GM18861 (cell line): ENCODE data around the gene ATP6V0D1.
"Not testable (repeated sequence)": the region's sequence is repeated elsewhere in the genome, so short reads cannot be mapped to it uniquely, and the experiment has no call there.

Source experiments
- ATAC-seq: cut with Tn5 transposase; IDR thresholded peaks from one replicate; pipeline ENCODE4 v1.9.1; 2021; ENCODE audit not compliant: unreplicated experiment

Gene ATP6V0D1

DNA sequence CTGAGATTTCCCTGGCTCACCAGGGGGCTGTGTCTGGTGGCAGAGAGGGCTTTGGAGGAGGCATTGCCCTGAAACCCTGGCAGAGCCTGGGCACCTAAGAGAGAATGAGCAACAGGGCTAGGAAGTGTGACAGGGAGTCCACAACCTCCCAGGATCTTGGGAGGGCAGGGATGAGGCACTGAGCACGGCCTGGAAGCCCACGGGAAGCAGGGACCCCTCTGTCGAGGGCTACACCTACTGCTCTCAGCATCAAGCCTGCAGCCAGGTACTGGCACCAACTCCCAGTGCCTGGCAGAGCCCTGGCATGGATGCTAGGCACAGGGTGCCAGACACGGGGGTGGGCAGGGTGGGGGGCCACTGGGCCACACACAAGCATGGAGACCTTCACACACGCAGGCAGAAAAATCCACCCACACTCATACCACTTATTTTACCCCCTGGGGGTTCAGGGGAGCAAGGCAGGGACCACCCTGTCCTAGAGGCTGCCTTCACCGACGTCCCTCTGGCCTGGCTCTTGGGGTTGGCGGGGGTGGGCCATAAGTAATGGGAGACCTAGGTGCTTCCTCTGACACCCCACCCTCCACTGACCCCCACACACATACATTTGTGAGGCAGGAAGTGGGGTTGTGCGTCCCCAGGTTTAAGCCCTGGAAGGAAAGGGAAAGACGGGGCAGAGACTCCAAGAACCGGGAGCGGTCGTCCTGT is 51.0 kb downstream of the ATP6V0D1 start:
- no peak for ATAC-seq

- ATAC-seq = no peak
These were observed 51.7 kb downstream of the ATP6V0D1 start for GRCh38 chr16:67429053-67429798.

DNA sequence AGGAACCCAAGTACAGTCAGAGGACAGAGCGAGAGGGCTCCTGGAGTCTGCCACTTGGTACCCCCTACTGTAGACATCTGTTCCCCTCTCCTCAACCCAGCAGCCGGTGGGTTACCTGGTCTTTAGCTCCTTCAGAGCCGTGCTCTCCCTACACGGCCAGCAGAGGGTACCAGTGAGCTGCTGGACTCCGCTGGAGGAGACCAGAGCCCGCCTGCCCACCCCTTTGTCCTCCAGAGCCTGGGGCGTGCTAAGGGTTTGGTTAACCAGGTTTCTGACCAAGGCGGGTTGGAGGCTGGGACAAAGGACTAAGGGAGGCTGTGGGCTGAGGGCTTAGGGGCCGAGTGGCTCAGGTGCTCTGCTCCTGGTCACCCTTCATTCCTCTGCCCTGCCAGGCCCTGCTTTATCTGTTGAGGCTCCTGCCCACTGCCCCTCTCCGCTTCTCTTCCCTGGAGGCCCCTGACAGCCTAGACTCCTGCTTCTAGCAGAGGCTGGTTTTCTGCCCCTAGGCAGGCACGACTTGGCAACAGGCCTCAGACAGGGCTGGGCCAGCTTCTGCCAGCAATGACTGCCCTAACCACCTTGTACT is 52.7 kb downstream of the ATP6V0D1 start:
- ATAC-seq = no peak

GRCh38 chr16:67426950-67427349 is 54.0 kb downstream of the ATP6V0D1 start:
- ATAC-seq = no peak

GRCh38 chr16:67426022-67426421 is 54.9 kb downstream of the ATP6V0D1 start:
- ATAC-seq = no peak

DNA sequence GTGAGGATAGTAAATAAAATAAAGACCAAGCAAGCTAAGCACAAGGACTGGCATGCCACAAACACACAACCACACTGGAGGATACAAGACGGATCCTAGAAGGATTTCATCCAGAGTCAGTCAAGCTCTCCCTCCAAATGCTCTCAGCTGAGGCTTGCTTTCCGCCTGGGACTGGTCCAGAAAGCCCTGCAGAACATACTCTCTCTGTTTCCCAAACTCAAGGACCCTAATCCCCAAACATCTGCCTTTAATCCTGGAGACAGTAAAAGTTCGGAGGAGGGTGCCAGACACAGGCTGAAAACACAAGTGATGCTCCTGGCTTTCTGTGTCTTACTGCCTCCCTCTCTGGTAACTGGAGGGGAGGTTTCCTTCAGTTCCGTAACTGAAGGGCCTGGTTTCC is 55.4 kb downstream of the ATP6V0D1 start:
- no peak for ATAC-seq

DNA sequence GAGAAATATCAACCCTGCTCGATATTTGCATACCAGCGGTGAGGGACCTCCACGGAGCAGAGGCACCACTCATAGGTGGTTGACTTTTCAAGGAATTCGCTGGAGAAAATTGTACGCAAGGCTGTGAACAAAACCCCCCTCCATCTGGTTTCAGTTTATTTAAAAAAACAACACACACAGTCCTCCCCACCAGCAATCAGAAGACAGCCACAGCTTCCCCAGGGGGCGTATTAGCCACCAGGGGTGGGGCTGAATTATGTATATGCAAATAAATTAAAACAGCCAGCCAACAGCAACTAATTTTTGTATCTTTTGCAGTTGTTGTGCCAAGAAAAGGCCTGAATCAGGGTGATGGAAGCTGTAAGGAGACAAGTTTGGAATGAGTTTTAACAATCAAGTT is 55.9 kb downstream of the ATP6V0D1 start:
- no peak for ATAC-seq

GRCh38 chr16:67424261-67424615 is 56.7 kb downstream of the ATP6V0D1 start:
- no peak for ATAC-seq

GRCh38 chr16:67423611-67424260 is 57.2 kb downstream of the ATP6V0D1 start:
- no peak for ATAC-seq

DNA sequence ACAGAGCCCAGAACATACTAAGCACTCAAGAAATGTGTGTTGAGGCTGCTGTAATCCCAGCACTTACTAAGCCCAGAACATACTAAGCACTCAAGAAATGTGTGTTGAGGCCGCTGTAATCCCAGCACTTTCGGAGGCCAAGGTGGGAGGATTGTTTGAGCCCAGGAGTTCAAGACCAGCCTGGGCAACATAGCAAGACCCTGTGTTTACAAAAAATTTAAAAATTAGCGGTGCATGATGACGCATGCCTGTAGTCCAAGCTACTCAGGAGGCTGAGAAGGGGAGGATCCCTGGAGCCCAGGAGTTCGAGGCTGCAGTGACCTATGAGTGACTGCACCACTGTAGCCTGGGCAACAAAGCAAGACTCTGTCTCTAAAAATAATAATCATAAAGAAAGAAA is 57.9 kb downstream of the ATP6V0D1 start:
- no peak for ATAC-seq

DNA sequence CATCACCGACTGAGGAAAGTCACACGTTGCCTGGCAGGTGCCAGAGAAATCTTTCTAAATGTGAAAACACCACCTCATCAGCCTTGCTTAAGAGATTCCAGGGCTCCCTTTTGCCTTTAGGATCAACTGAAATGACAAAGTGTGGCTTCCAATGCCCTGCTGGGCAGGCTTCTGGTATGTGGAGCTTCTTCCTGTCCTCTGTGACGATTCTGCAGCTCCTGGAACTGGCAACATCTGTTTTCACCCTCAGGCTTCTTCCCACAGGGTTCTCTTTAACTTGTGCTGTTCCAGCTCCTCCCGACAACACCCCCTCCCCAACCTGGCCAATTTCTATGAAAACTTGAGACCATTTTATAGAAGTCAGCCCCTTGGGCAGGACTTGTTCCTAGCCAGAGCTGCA is 59.9 kb downstream of the ATP6V0D1 start:
- no peak for ATAC-seq

GRCh38 chr16:67419931-67420330 is 61.0 kb downstream of the ATP6V0D1 start:
- no peak for ATAC-seq

GRCh38 chr16:67419502-67419901 is 61.5 kb downstream of the ATP6V0D1 start:
- no peak for ATAC-seq

GRCh38 chr16:67417333-67418061 is 63.5 kb downstream of the ATP6V0D1 start:
- no peak for ATAC-seq

GRCh38 chr16:67415872-67416793 is 64.8 kb downstream of the ATP6V0D1 start, which contains the start of gene ZDHHC1:
Gene ZDHHC1 (minus strand): TSS chr16:67416477. CDS start chr16:67407775, 8,702 bp downstream.
- ATAC-seq = no peak

DNA sequence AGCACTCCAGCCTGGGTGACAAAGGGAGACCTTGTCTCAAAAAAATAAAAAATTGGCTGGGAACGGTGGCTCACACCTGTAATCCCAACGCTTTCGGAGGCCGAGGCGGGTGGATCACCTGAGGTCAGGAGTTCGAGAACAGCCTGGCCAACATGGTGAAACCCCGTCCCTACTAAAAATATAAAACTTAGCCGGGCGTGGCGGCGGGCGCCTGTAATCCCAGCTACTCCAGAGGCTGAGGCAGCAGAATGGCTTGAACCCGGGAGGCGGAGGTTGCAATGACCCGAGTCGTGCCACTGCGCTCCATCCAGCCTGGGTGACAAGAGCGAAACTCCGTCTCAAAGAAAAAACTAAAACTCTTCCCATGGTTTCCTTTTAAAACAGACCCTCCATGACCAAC is 65.5 kb downstream of the ATP6V0D1 start:
- not testable (repeated sequence) for ATAC-seq

GRCh38 chr16:67413978-67414911 is 66.7 kb downstream of the ATP6V0D1 start:
- no peak for ATAC-seq

GRCh38 chr16:67412294-67412693 is 68.7 kb downstream of the ATP6V0D1 start:
- ATAC-seq = no peak

DNA sequence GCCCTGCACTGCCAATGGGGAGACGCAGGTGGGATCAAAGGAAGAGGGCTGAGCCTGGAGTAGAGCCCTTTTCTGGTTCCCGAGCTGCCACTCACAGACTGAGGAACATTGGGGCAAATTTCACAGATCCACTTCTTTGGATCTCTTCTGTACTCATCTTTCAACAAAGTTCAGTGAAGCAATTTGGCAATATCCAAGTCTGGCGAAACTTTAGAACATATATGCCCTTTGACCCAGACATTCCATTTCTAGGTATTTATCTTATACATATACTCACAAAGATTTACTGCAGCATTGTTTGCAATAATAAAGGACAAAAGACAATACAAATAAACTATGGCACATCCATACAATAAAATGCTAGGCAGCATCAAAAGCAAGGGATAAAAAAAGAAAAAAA is 69.6 kb downstream of the ATP6V0D1 start:
- ATAC-seq = no peak
